PFSK-1 (cell line): ENCODE results near the gene CACNG4.

Source experiments
- FOXP2 ChIP-seq: optimal IDR thresholded peaks from 2 replicates; pipeline ENCODE3; 2011; ENCODE audit warnings: borderline replicate concordance, control low read depth, inconsistent platforms; ENCODE audit not compliant: insufficient read depth; ENCODE audit errors: extremely low read length, extremely low read depth
- POLR2AphosphoS5 ChIP-seq: IDR thresholded peaks from 2 replicates; pipeline ENCODE4 v1.6.1; 2012; ENCODE audit warnings: low read depth, mild to moderate bottlenecking, control low read depth, low read length, moderate library complexity
- SIN3A ChIP-seq: IDR thresholded peaks from 2 replicates; pipeline ENCODE4 v1.6.1; 2012; ENCODE audit warnings: mild to moderate bottlenecking, low read length, moderate library complexity, borderline replicate concordance; ENCODE audit not compliant: insufficient read depth
- TAF1 ChIP-seq: IDR thresholded peaks from 2 replicates; pipeline ENCODE4 v1.6.1; 2012; ENCODE audit warnings: low read length, control low read depth, borderline replicate concordance; ENCODE audit not compliant: insufficient read depth
- TF ChIP-seq, protein P1 (sequence below), 2 experiments: IDR thresholded peaks; 2 replicates each; pipeline versions ENCODE4 v1.6.1 to v1.8.0; 2011 to 2012; ENCODE audit warnings: low read depth in 2 of 2, low read length in 2 of 2, control low read depth in 1 of 2, inconsistent platforms in 1 of 2, mild to moderate bottlenecking in 1 of 2, moderate library complexity in 1 of 2; ENCODE audit not compliant: insufficient read depth in 1 of 2

GRCh38 chr17:66957951-66958579 lies 6.4 kb upstream of the CACNG4 start:
- TF ChIP-seq POLR2AphosphoS5 (no peak), TAF1 (no peak), SIN3A (no peak), FOXP2 (no peak)
- TF ChIP-seq, protein P1, sequence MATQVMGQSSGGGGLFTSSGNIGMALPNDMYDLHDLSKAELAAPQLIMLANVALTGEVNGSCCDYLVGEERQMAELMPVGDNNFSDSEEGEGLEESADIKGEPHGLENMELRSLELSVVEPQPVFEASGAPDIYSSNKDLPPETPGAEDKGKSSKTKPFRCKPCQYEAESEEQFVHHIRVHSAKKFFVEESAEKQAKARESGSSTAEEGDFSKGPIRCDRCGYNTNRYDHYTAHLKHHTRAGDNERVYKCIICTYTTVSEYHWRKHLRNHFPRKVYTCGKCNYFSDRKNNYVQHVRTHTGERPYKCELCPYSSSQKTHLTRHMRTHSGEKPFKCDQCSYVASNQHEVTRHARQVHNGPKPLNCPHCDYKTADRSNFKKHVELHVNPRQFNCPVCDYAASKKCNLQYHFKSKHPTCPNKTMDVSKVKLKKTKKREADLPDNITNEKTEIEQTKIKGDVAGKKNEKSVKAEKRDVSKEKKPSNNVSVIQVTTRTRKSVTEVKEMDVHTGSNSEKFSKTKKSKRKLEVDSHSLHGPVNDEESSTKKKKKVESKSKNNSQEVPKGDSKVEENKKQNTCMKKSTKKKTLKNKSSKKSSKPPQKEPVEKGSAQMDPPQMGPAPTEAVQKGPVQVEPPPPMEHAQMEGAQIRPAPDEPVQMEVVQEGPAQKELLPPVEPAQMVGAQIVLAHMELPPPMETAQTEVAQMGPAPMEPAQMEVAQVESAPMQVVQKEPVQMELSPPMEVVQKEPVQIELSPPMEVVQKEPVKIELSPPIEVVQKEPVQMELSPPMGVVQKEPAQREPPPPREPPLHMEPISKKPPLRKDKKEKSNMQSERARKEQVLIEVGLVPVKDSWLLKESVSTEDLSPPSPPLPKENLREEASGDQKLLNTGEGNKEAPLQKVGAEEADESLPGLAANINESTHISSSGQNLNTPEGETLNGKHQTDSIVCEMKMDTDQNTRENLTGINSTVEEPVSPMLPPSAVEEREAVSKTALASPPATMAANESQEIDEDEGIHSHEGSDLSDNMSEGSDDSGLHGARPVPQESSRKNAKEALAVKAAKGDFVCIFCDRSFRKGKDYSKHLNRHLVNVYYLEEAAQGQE (IDR thresholded peaks at IDR 0.05; ENCODE audit: insufficient read depth in 1 of 2, low read depth in 2 of 2, low read length in 2 of 2) = no peak
